Thyroid gland (tissue), 4 donors: Measurements from ENCODE around the gene PCBP3.

ENCODE experiments used
- POLR2A ChIP-seq, 2 donors: fragments of 450-650 bp; IDR thresholded peaks; one replicate each; pipeline ENCODE4 v1.6.1; 2017; ENCODE audit warnings: antibody characterized with exemption in 2 of 2, mild to moderate bottlenecking in 2 of 2, moderate library complexity in 1 of 2
- TF ChIP-seq, protein P1 (sequence below), 6 experiments: fragments of 200-600 bp in 3 of 6; fragments of 450-650 bp in 3 of 6; sonication (generic) in 3 of 6; IDR thresholded peaks; one replicate each; pipeline ENCODE4 v1.5.1; 2016 to 2019; ENCODE audit warnings: antibody characterized with exemption in 6 of 6, mild to moderate bottlenecking in 2 of 6, inconsistent platforms in 1 of 6, moderate library complexity in 1 of 6

DNA sequence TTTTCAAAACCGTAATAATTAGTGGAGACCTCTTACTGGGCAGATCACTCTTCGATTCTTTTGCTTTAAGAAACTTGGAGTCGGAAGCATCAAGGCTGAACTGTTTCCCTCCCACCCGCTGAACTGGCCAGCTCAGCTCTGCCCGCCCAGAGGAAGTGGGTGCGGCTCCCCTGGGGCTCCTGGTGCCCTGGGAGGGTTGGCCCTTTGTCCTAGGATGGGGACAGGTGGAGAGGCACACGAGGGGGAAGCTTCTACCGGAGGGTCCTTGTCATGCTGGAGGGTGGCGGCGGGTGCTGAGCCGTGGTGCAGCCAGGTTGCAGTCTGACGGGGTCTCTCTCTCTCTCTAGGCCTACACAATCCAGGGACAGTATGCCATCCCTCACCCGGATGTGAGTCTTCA is 273.7 kb downstream of the PCBP3 start:
- TF ChIP-seq, protein P1, sequence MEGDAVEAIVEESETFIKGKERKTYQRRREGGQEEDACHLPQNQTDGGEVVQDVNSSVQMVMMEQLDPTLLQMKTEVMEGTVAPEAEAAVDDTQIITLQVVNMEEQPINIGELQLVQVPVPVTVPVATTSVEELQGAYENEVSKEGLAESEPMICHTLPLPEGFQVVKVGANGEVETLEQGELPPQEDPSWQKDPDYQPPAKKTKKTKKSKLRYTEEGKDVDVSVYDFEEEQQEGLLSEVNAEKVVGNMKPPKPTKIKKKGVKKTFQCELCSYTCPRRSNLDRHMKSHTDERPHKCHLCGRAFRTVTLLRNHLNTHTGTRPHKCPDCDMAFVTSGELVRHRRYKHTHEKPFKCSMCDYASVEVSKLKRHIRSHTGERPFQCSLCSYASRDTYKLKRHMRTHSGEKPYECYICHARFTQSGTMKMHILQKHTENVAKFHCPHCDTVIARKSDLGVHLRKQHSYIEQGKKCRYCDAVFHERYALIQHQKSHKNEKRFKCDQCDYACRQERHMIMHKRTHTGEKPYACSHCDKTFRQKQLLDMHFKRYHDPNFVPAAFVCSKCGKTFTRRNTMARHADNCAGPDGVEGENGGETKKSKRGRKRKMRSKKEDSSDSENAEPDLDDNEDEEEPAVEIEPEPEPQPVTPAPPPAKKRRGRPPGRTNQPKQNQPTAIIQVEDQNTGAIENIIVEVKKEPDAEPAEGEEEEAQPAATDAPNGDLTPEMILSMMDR (IDR thresholded peaks at IDR 0.05): no peak
- no peak for TF ChIP-seq POLR2A (IDR thresholded peaks at IDR 0.05)
